Pulmonary artery endothelial cell (primary cell): ENCODE results near the gene PLA1A. TPM values are rescaled to one million over a fixed set of nuclear protein-coding genes. Genes with fewer than 3 reads are reported as not detected.

Source experiments
- DNase-seq: peaks from one replicate; pipeline ENCODE4 v3.0.0-alpha.2; 2011; ENCODE audit warnings: low read depth, low spot score
- total RNA-seq: library from RNA; depleted of rRNA; stranded (reverse); fragments of >200 nt; gene quantifications from 2 replicates; pipeline ENCODE4 v1.2.3, GENCODE V29; 2014

PLA1A gene
- total RNA-seq, 1 donor from 2014 or later, result 0.92 TPM

DNA sequence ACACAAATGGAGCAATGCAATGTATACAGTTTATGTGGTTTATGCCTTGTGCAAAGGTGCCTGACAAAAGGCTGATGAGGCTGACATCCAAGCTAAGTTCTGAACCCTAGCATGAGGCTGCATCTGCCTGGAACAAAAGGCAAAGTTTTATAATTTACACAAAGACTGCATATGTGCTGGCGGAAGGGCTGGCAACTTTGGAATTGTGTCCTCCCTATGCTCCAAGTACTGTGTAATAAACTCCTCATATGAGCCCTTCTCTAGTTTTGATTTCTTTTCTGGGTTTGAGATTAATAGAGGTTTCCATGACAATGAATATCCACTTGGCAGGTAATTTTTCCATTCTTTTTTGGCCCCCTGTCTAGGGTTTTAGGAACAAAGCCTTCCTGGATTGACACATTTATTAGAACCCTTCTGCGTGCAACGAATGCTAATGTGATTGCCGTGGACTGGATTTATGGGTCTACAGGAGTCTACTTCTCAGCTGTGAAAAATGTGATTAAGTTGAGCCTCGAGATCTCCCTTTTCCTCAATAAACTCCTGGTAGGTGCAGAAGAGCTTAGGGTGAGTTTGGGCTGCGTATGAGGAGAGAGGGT is 10.8 kb downstream of the PLA1A start:
- DNase-seq, result no peak

DNA sequence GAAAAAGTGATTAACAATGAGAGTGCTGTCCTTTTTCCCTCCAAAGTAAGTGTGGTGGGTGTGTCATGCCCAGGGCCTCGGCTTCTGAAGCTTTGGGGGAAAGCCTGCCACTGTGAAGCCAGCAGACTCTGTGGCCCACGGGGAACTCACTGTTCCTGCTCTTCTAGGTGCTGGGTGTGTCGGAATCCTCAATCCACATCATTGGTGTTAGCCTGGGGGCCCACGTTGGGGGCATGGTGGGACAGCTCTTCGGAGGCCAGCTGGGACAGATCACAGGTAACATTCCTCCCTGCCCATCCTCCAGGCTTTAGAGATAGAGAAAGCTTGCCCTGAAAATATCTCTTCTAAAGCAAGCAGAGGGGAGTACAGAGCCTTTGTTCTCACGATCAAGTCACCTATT is 11.6 kb downstream of the PLA1A start:
- no peak for DNase-seq

DNA sequence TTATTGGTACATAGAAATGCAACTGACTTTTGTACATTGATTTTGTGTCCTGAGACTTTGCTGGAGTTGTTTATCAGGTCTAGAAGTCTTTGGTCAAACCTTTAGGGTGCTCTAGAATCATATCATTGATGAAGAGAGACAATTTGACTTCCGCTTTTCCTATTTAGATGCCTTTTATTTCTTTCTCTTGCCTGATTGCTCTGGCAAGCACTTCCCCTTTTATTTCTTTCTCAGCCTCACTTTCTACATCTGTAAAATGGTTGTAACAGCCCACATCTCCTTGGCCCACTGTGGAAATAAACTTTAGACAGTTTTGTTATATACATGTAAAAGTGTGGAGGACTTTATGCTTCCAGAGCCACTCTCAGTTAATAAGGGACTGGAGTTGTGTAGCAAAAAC is 14.0 kb downstream of the PLA1A start:
- DNase-seq, result no peak

DNA sequence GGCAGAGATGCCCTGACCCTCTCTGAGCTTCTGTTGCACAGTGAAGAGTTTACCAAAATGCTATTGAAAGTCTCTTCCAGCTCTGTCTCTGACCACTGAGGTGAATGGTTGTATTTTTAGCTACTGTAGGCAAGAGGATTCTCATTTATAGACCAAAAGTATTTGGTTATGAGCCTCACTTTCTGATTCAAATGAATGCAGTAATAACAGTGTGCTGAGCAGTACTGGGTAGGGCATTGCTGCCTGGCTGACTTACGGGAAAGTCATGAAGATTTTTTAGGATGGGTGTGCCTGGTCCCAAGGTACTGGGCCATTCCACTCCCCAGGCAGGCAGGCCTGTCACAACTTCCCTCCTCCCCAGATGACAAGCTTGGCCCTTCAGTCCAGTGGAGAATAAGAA is 15.5 kb downstream of the PLA1A start:
- no peak for DNase-seq

DNA sequence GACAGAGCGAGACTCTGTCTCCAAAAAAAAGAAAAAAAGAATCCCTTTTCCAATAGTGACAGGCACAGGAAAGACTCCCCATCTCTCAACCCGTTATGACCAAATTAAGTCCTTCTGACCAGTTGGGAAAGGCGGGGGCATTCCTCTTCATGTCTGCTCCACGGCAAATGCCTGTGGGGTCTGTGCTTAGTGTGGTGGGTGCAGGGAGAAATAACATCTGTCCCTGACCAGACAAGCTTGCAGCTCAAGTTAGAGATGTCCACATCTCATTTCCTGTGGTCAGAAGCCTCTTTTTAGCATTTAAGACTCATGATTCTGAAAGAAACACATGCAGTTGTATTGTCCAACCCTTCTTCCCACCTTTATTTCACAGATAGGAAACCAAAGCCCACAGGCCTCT is 16.2 kb downstream of the PLA1A start:
- DNase-seq, result no peak

DNA sequence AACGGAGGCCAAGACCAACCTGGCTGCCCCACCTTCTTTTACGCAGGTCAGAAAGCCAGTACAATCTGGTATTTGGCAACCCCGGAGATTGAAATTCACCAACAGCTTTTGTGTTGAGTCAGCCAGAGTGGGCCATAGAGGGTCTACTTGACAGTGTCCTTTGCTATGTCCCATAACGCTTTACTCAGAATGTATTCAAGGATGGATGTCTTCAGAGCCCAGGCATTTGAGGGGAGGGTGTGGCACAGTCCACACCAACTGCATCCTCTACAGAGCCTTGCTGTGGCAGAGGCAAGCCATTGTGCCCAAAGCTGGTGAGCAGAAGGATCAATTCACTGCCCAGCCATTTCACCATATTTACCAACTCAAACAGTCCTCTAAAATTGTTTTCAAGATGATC is 18.4 kb downstream of the PLA1A start:
- no peak for DNase-seq

DNA sequence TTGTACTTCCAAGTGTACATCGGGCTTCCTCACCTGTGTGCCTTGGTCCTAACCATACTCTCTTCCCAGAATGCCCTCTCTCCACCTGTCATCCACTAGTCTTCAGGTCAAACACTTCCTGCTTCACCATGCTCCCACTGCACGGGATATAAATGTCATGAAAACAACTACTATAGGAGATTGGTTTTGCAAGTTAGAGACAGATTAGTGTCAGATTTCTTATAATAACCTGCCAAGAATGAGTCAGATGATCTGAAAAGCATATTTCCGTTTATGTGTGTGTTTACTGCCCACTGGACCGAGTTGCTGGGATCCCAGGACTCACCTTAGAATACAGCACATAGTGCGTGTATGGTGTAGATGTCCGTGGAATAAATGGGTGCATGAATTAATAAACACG is 21.4 kb downstream of the PLA1A start:
- DNase-seq, result no peak

DNA sequence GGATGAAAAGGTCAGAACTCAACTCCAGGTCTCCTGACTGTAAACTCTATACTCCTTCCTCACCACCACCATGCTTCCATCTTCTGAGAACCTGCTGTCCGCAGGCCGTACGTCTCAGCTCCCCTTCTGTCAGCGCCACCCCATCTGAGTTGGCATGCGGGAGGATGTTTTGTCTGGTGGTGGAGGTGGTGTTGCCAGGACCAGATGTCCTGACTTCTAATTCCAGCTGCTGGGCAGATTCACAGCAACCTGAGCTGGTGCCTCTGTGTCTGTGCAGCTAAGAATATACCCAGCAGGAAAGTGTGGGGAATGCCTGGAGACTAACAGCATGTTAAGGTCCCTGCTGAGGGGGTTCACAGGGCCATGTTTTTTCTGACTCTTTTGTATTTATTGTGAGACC is 23.2 kb downstream of the PLA1A start:
- no peak for DNase-seq

DNA sequence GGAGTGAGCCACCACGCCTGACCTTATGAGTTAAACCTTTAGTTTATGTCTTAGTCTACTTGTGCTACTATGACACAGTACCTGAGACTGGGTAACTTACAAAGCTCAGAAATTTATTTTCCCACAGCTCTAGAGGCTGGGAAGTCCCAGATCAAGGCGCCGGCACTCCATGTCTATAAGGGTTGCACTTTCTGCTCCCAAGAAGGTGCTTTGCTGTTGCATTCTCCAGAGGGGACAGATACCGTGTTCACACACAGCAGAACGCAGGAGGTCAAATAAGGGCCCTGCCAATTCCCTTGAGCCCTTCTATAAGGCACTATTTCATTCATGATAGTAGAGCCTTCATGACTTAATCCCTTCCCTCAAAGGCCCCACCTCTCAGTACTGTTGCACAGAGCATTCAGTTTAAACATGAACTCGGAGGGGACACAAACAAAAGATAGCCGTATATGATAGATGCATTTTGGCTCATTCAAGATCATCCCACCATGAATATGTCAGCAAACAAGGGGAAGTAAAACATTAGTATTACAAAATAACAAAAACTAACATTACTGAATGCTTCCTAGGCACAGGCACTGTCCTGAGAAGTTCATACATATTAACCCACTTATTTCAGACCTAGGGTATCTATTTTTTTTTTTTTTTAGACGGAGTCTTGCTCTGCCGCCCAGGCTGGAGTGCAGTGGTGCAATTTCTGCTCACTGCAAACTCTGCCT is 26.5 kb downstream of the PLA1A start:
- no peak for DNase-seq

DNA sequence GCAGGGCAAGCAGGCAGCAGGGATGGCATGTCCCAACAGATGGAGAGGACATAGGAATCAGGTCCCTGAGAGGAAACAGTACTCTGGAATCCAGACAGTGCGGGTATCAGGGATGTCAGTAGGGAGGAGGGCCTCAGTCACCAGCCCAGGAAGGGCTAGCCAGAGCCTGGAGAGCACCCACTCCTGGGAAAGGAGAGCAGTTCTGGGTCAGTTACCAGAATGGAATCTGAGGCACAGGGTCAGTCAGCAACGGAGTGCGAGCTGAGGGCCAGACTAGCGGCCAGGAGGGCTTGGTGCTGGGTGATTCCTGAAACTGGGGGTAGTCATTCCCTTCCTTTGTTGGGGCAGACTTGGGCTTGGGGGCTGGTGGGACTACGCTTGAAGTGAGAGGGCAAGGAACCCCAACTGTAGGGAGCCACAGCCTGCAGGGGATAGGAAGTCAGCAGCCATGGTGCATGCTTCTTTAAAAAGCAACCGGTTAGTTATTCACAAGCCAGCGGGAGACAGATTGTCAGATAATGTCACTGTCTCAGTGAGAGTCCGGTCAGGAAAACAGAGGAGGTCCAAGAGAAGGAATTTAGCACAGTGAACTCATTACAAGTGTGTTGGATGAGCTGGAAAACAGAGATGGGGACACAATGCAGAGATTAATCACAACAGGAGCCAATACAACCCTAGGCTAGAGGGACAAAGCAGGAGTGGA is 27.9 kb downstream of the PLA1A start:
- no peak for DNase-seq

DNA sequence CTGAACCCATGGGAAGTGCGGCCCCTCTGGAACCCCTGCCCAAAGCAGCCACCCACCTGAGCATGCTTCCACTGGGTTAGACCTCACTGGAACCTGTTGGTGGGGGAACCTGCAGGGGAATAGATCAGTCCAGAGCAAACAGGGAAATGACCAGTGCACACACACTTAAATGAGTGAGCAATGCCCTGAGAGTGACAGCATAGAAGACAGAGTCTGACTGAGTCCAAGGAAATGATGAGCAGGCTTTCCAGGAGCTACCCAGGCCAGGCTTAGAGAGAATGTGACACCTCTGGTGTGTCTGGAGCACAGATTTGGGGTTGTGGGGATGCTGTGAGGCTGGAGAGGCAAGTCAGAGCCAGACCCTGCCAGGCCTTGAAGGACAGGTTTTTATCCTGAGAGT is 28.5 kb downstream of the PLA1A start:
- DNase-seq, result no peak

DNA sequence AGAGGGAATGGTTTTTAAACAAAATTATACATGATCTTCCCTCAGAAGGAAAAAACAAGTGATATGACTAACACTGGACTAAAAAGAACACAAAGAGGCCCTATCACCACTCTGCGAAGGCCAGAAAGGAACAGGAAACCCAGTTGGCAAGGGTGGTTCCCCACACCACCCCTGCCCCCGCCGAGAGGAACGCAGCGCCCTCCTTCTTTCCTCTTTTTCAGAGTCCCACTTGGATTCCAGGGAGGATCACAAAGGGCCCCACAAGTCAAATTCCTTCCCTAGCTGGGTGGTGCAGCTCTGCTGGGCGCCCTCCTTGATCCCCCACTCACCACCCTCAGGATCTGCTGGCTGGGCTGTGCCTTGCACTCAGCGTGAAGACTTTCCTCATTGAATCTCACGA is 29.8 kb downstream of the PLA1A start:
- DNase-seq, result peak; percentile 37

DNA sequence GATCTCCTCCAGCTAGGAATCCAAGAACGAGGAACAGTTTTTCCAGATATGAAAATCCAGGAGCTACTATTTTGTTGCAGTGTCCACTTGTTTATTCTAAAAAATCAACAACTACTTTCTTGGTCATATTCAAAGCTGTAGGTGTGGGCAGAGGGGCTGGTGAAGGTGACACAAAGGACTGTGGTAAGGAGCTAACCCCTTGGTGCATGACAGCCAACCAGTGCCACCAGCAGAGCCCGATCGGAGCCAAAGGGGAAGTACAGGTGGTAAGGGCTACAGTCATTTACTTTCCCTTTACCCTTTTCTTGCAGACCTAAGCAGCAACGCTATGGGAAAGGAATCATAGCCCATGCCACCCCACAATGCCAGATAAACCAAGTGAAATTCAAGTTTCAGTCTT is 30.7 kb downstream of the PLA1A start:
- DNase-seq, result no peak

DNA sequence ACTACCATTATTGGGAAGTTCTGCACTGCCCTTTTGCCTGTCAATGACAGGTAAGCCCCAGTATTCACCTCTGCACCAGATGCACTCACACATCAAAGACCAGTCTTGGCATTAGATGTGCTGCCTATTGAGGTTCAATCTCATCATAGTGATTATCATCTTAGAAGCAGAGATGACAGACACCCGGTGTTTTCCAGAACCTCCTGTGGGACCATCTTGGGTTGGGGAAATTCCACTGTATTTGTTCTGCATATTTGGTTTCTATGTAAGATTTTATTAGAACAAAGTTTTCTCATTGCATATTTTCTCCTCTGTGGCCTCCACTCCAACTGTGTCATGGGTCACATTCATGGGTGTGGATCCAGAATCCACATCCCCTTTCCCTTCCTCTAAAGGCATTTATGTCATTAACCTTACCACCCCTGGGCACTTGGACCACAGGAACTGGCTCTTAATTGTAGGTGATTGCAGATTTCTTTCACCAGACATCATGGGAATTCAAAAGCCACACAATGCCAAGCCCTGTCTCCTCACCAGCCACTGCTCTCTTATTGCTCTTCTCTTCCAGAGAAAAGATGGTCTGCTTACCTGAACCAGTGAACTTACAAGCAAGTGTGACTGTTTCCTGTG is 31.2 kb downstream of the PLA1A start:
- DNase-seq, result no peak

DNA sequence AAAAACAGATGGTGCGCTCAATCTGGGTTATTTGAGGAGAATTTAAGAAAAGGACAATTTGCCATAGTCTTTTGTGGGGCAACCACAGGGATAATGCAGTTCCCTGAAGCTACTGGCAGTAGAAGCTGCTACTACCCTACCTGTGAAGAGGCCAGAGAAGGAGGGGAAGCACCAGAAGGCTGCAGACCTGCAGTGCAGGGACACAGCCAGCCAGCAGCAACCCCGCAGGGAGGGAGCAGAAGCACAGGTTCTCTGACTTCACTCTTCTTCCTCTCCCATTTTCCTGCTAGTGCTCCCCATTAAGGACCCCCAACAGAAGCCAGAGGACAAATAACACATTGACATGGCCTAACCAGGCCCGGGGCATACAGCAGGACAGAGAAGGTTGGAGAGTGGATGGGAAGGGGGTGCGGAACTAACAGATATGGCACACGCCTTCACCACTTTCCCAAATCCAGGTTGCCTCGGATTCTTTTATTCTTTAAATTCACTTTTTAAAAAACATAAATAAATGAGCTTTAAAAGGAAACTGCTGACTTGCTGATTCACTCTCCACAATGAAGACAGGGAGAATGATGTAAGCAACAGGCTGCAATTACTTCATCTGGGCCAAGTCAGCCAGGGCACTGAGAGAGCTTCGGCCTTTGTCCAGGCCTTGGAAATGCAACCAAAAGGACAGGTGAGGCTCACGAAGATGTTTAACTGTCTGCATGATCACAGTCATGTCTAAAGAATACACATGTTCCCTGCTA is 32.6 kb downstream of the PLA1A start:
- DNase-seq, result peak; percentile 36

DNA sequence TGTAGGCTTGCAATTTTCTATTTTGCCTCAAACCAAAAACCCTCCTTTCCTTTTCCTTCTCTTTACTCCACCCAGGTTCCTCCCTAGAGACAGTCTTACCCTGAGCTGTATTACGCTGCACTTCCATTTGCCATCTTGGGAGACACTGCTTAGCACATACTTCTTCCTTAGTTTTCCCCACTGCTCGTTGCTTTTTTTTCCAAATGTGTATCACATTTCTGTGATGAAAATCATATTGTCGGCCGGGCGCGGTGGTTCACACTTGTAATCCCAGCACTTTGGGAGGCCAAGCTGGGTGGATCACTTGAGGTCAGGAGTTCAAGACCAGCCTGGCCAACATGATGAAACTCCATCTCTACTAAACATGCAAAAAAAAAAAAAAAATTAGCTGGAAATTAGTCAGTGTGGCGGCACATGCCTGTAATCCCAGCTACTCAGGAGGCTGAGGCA is 33.2 kb downstream of the PLA1A start:
- DNase-seq, result no peak

DNA sequence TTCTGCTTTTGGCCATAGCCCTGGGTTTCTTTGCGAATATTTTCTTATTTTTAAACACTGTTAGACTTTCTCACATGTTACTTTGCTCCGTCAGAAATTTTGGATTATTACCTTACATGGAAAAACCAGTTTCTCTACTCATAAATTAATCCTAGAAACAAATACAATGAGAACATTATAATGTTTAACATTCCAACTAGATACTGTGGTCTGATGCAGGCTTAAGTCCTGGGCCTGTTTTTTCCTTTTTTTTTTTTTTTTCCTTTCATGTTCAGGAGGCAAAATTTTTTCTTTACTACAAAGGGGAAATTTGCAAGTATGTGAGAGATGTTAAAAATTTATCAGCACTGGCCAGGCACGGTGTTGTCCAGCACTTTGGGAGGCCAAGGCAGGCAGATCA is 33.8 kb downstream of the PLA1A start:
- no peak for DNase-seq

DNA sequence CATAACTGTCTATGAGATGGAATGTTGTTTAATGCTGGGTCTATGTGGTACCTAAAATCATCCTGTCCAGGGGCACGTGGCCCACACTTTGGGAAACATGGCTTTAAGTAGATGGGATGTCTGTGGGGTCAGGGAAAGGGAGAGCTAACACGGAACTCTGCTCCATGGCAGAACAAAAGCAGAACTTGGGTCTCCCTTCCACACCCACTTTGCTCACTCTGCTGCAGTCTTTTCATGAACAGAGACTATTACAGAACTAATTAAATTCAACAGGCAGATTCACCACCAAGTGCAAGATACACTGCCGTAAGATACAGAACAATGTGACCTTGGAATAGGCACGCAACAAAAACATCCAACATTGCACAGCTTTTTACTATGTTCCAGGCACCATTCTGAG is 34.5 kb downstream of the PLA1A start:
- DNase-seq, result no peak

DNA sequence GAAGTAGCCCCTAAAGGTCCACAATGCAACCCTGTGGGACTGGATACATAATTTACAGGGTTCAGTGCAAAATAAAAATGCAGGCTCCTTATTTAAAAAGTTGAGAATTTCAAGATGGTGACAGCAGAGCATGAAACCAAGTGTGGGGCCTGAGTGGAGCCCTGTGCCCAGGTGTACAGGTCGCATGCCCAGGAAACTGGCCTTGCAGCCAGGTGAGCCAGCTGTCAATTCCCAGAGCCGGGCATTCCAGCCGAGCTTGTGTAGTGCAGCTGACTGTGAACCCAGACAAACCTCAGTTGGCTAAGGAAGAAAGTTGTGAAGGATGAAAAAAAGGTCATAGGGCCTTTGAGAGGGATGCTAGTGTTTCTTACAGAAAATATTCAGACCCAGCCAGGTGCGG is 35.1 kb downstream of the PLA1A start:
- no peak for DNase-seq

DNA sequence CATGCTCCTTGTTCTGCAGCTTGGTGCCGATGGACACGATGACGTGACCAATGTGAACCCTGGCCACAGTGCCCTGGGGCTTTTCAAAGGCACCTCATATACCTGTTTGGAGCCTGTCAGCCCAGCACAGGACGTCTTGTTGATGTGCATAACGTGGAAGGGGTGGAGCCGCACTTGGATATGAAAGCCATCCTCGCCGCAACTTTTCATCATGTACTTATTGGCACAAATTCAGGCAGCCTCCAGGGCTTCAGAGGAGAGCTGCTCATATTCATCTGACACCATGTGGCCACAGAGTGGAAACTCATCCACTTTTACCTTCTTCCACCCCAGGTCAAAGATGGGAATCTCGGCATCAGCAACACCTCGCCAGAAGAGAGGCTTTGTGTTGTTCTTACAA is 38.0 kb downstream of the PLA1A start:
- DNase-seq, result no peak

DNA sequence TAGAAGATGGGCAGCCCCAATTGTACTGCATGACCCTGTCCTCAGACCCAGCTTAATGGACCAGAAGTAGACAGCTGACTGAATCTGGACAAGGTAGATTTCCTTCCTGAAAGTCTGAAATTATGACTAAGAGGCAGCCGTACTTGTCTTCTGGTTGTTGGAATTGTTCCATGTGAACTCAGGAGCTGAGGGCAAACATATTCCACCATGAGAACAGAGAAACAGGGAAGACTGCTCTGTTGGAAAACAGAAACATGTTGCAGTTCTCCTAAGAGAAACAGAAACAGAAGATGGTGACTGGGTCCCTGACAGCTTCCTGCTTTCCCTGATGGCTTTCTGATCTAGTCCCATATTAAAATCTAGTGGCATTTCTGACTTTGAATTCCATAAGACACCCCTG is 38.6 kb downstream of the PLA1A start:
- DNase-seq, result peak; percentile 24
